Mesothelial cell of epicardium (in vitro differentiated cells): ENCODE results near the gene MYO3A. TPM values are rescaled to one million over a fixed set of nuclear protein-coding genes. Genes with fewer than 3 reads are reported as not detected.

Experiments used
- DNase-seq, 2 experiments: peaks; one replicate each; pipeline ENCODE4 v3.0.0; 2021; ENCODE audit warnings: low spot score in 2 of 2; ENCODE audit not compliant: unreplicated experiment in 2 of 2
- H3K27ac Mint-ChIP-seq: 2 replicates; pipeline ENCODE4 v1.8.0; 2021; ENCODE audit warnings: mixed read lengths
- H3K27me3 Mint-ChIP-seq: 2 replicates; pipeline ENCODE4 v1.8.0; 2021; ENCODE audit warnings: low read depth, mixed read lengths
- H3K36me3 Mint-ChIP-seq: 2 replicates; pipeline ENCODE4 v1.8.0; 2021; ENCODE audit warnings: mixed read lengths
- H3K4me1 Mint-ChIP-seq: 2 replicates; pipeline ENCODE4 v1.8.0; 2021; ENCODE audit warnings: mixed read lengths
- H3K4me3 Mint-ChIP-seq: 2 replicates; pipeline ENCODE4 v1.8.0; 2021; ENCODE audit warnings: mild to moderate bottlenecking, moderate library complexity, mixed read lengths
- H3K9me3 Mint-ChIP-seq: 2 replicates; pipeline ENCODE4 v1.8.0; 2021; ENCODE audit warnings: mixed read lengths
- total RNA-seq: library from RNA; stranded (reverse); gene quantifications from 3 replicates; pipeline ENCODE4 v1.2.1, GENCODE V29; 2021
- TF ChIP-seq, protein P1 (sequence below): fragments of 200-600 bp; sonication (generic); IDR thresholded peaks from one replicate; pipeline ENCODE4 v1.5.0; 2021; ENCODE audit warnings: antibody characterized with exemption; ENCODE audit not compliant: unreplicated experiment

Gene MYO3A
- total RNA-seq, 1 donor from 2014 or later = 4.7 TPM

DNA sequence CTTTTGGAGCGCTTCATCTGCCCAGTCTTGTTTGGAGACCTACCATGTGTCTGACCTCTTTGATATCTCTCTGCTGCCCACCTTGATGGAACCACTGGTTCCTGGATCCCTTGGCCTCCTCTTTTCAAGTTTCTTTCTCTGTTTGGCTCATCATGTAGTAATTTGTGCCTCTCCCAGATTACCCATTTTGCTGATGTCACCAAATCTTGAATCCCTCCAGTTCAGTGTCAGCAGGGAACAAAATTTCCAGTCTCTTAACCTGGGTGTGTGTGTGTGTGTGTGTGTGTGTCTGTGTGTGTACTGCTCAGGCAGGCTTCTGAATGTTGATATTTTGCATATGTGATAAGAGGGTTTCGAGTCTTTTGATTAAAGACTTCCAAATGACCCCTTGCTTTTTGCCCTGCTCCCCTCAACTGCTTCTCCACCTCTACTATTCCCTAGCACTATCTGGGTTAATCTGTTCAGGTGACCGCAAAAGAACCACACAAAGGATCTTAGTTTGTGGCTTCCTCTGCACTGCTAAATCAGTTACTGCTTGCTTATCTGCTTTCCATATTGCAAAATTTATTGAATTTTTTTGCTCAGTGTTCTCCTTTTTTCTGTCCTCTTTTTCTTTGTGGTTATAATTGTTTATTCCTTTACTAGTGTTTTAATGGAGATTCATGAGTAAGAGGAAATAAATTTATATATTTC lies 25.7 kb downstream of the MYO3A start:
- Mint-ChIP-seq H3K27me3 (no peaks in the 10 kb centered on the region), H3K27ac (no peak overlapping the region), H3K4me3 (no peak overlapping the region), H3K36me3 (peaks cover 13% of the 10 kb centered on the region), H3K9me3 (peaks cover 22% of the 10 kb centered on the region), H3K4me1 (no peaks in the 10 kb centered on the region)
- TF ChIP-seq, protein P1, sequence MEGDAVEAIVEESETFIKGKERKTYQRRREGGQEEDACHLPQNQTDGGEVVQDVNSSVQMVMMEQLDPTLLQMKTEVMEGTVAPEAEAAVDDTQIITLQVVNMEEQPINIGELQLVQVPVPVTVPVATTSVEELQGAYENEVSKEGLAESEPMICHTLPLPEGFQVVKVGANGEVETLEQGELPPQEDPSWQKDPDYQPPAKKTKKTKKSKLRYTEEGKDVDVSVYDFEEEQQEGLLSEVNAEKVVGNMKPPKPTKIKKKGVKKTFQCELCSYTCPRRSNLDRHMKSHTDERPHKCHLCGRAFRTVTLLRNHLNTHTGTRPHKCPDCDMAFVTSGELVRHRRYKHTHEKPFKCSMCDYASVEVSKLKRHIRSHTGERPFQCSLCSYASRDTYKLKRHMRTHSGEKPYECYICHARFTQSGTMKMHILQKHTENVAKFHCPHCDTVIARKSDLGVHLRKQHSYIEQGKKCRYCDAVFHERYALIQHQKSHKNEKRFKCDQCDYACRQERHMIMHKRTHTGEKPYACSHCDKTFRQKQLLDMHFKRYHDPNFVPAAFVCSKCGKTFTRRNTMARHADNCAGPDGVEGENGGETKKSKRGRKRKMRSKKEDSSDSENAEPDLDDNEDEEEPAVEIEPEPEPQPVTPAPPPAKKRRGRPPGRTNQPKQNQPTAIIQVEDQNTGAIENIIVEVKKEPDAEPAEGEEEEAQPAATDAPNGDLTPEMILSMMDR = no peak
- DNase-seq = no peak

DNA sequence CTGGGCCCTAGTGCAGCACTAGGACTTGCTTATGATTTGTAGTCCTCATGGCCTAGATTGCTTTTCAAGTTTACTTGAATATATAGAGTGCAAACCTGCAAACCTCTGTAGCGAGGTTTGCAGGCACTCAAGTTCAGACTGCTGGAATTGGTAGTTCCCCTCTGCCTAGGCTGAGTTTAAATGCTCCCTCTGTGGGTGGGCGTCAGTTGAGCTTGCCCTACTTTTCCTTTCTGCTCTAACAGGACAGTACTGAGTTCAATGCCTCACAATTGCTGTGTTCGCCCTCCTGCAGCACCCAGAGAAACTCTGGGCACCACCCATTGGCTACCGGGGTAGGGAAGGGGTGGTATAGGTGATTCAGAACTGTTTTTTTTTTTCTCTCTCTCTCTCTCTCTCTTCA lies 31.6 kb downstream of the MYO3A start:
- H3K4me1 Mint-ChIP-seq = peaks cover 3% of the 10 kb centered on the region
- no peaks in the 10 kb centered on the region for H3K9me3 Mint-ChIP-seq
- no peaks in the 10 kb centered on the region for H3K36me3 Mint-ChIP-seq
- H3K27ac Mint-ChIP-seq = no peak overlapping the region
- H3K27me3 Mint-ChIP-seq = no peaks in the 10 kb centered on the region
- TF ChIP-seq, protein P1 = no peak
- no peak overlapping the region for H3K4me3 Mint-ChIP-seq
- no peak for DNase-seq

GRCh38 chr10:25966844-25967243 lies 32.8 kb downstream of the MYO3A start:
- DNase-seq = no peak
- H3K4me3 Mint-ChIP-seq = no peak overlapping the region
- H3K4me1 Mint-ChIP-seq = peaks cover 3% of the 10 kb centered on the region
- H3K36me3 Mint-ChIP-seq = no peaks in the 10 kb centered on the region
- H3K27ac Mint-ChIP-seq = no peak overlapping the region
- H3K9me3 Mint-ChIP-seq = no peaks in the 10 kb centered on the region
- TF ChIP-seq, protein P1 = no peak
- no peaks in the 10 kb centered on the region for H3K27me3 Mint-ChIP-seq

DNA sequence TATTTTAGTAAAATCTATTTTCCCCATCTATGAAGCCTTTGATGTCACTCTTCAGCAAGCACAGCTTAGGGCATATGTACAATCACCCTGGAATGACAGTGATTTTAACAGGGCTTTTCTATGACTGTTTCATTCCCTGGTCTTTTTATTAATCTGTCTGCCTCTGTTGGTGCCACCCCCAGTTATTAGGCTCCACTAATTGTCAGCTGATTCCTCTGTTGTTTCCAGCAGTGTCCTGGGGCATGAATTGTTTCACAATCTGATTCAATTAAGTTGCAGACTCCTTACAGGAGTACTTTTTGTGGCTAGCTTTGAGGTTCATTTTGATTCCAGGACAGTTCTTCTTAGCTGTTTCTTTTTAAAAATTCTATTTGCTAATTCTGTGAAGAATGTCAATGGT lies 38.6 kb downstream of the MYO3A start:
- DNase-seq = no peak
- H3K4me1 Mint-ChIP-seq = no peaks in the 10 kb centered on the region
- peaks cover 9% of the 10 kb centered on the region for H3K9me3 Mint-ChIP-seq
- no peaks in the 10 kb centered on the region for H3K27me3 Mint-ChIP-seq
- H3K36me3 Mint-ChIP-seq = no peaks in the 10 kb centered on the region
- TF ChIP-seq, protein P1 = no peak
- H3K27ac Mint-ChIP-seq = no peak overlapping the region
- no peak overlapping the region for H3K4me3 Mint-ChIP-seq

DNA sequence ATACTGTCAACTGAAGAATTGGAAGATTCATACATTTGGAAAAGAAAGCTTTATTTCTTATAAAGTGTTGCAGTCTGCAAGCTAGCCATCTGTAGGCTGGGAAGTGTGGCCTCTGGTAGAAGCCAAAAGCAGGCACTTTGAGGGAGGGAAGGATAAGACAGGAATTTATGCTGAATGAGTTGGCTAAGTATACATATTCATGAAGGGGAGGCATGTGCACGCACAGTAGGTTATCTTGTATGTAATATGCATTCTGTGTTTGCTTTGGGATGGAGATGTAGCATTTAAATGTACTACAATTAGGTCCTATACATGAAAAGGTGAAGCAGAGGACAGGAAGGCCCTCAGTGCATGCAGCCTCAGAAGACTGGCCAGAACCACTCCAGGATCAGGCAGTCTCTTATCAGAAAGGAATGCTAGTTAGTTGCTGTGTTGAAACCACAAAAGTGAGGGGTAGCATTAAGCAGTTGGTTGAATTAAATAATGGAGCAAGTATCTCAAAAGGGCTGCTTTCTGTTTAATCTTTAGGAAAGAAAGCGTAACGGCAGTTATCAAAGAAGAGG lies 40.9 kb downstream of the MYO3A start:
- Mint-ChIP-seq H3K27me3 (no peaks in the 10 kb centered on the region), H3K9me3 (peaks cover 12% of the 10 kb centered on the region), H3K36me3 (no peaks in the 10 kb centered on the region), H3K4me1 (no peaks in the 10 kb centered on the region), H3K27ac (no peak overlapping the region), H3K4me3 (no peak overlapping the region)
- DNase-seq = no peak
- TF ChIP-seq, protein P1 = no peak
